Measurements from ENCODE around the gene EVA1C. TPM values are rescaled to one million over a fixed set of nuclear protein-coding genes. Genes with fewer than 3 reads are reported as not detected.

Gene EVA1C
- total and polyA plus RNA-seq, 2 donors from 2014 or later: 13.8 to 63.4 TPM

GRCh38 chr21:32463367-32463766, 50.9 kb downstream of the EVA1C start:
- DNase-seq (peak; percentile 48 to 77 (median 64)), FAIRE-seq (no peak)
- peak overlapping the region in 1 of 2 donors; percentile 8 for H3K27ac ChIP-seq (ENCODE audit: low read depth in 2 of 2, low read length in 2 of 2)
- TF ChIP-seq, protein P1, sequence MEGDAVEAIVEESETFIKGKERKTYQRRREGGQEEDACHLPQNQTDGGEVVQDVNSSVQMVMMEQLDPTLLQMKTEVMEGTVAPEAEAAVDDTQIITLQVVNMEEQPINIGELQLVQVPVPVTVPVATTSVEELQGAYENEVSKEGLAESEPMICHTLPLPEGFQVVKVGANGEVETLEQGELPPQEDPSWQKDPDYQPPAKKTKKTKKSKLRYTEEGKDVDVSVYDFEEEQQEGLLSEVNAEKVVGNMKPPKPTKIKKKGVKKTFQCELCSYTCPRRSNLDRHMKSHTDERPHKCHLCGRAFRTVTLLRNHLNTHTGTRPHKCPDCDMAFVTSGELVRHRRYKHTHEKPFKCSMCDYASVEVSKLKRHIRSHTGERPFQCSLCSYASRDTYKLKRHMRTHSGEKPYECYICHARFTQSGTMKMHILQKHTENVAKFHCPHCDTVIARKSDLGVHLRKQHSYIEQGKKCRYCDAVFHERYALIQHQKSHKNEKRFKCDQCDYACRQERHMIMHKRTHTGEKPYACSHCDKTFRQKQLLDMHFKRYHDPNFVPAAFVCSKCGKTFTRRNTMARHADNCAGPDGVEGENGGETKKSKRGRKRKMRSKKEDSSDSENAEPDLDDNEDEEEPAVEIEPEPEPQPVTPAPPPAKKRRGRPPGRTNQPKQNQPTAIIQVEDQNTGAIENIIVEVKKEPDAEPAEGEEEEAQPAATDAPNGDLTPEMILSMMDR (IDR thresholded peaks at IDR 0.05; ENCODE audit: borderline replicate concordance, extremely low read depth, insufficient read depth): no peak
- intact Hi-C loops (cut with DNase I): no loop called here
- H3K36me3 ChIP-seq (ENCODE audit: control insufficient read depth in 2 of 3, insufficient read depth in 3 of 3, low read length in 3 of 3): peaks cover 0 to 13% (median 0%) of the 10 kb centered on the region in 3 donors
- H3K4me3 ChIP-seq (ENCODE audit: low read length in 3 of 3): no peak overlapping the region
- no peaks in the 10 kb centered on the region for H3K9me3 ChIP-seq (ENCODE audit: control insufficient read depth in 2 of 3, insufficient read depth in 1 of 3, low read length in 3 of 3)
- H3K9ac ChIP-seq (ENCODE audit: low read length in 3 of 3): no peak overlapping the region
- H3K4me1 ChIP-seq (ENCODE audit: control insufficient read depth in 2 of 3, insufficient read depth in 2 of 3, low read depth in 1 of 3, low read length in 3 of 3): peaks cover 0 to 2% (median 0%) of the 10 kb centered on the region in 3 donors
- no peaks in the 10 kb centered on the region for H3K27me3 ChIP-seq (ENCODE audit: control insufficient read depth, insufficient read depth, low read length)

DNA sequence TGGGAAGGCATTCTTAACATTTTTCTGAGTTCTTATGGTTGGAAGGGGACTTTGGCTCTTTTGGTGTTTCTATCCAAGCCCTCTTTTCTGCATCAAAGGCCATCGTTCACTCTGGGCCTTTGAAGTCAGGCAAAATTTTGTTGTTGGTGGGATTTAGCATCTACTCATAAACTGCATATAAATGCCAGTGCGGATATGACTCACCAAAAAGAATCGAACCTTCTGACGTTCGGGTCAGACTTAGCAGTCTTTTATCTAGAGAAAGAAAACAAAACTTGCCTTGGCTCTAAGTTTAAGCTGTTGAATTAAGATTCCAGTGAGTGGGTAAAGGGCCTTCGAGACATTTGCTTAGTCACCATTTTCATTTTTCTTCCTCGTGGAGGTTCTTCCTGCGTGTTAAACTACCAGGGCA, 51.4 kb downstream of the EVA1C start:
- Histone ChIP-seq H3K4me3 (ENCODE audit: low read length in 3 of 3) (no peak overlapping the region), H3K36me3 (ENCODE audit: control insufficient read depth in 2 of 3, insufficient read depth in 3 of 3, low read length in 3 of 3) (peaks cover 0 to 13% (median 0%) of the 10 kb centered on the region in 3 donors), H3K9ac (ENCODE audit: low read length in 3 of 3) (no peak overlapping the region), H3K4me1 (ENCODE audit: control insufficient read depth in 2 of 3, insufficient read depth in 2 of 3, low read depth in 1 of 3, low read length in 3 of 3) (peaks cover 0 to 2% (median 0%) of the 10 kb centered on the region in 3 donors), H3K27ac (ENCODE audit: low read depth in 2 of 2, low read length in 2 of 2) (peak overlapping the region in 1 of 2 donors; percentile 25), H3K27me3 (ENCODE audit: control insufficient read depth, insufficient read depth, low read length) (no peaks in the 10 kb centered on the region), H3K9me3 (ENCODE audit: control insufficient read depth in 2 of 3, insufficient read depth in 1 of 3, low read length in 3 of 3) (no peaks in the 10 kb centered on the region)
- intact Hi-C loops (cut with DNase I): no loop called here
- peak in 1 of 5 donors; percentile 25 for DNase-seq
- TF ChIP-seq, protein P1 (IDR thresholded peaks at IDR 0.05; ENCODE audit: borderline replicate concordance, extremely low read depth, insufficient read depth): no peak
- no peak for FAIRE-seq

- FAIRE-seq (no peak), DNase-seq (no peak)
- H3K9ac ChIP-seq (ENCODE audit: low read length in 3 of 3): no peak overlapping the region
- TF ChIP-seq, protein P1 (IDR thresholded peaks at IDR 0.05; ENCODE audit: borderline replicate concordance, extremely low read depth, insufficient read depth): no peak
- no peaks in the 10 kb centered on the region for H3K27me3 ChIP-seq (ENCODE audit: control insufficient read depth, insufficient read depth, low read length)
- no peak overlapping the region for H3K4me3 ChIP-seq (ENCODE audit: low read length in 3 of 3)
- no peak overlapping the region for H3K27ac ChIP-seq (ENCODE audit: low read depth in 2 of 2, low read length in 2 of 2)
- H3K4me1 ChIP-seq (ENCODE audit: control insufficient read depth in 2 of 3, insufficient read depth in 2 of 3, low read depth in 1 of 3, low read length in 3 of 3): peaks cover 0 to 2% (median 0%) of the 10 kb centered on the region in 3 donors
- no peaks in the 10 kb centered on the region for H3K9me3 ChIP-seq (ENCODE audit: control insufficient read depth in 2 of 3, insufficient read depth in 1 of 3, low read length in 3 of 3)
- intact Hi-C loops (cut with DNase I): no loop called here
- H3K36me3 ChIP-seq (ENCODE audit: control insufficient read depth in 2 of 3, insufficient read depth in 3 of 3, low read length in 3 of 3): no peaks in the 10 kb centered on the region
These were observed 54.8 kb downstream of the EVA1C start for GRCh38 chr21:32467291-32467690.

- no peak for FAIRE-seq
These were observed 56.2 kb downstream of the EVA1C start for GRCh38 chr21:32468681-32469111.

More at GRCh38 chr21:32468681-32469111, 56.2 kb downstream of the EVA1C start:
- DNase-seq: peak in 1 of 5 donors; percentile 18
- TF ChIP-seq, protein P1 (IDR thresholded peaks at IDR 0.05; ENCODE audit: borderline replicate concordance, extremely low read depth, insufficient read depth): no peak
- H3K36me3 ChIP-seq (ENCODE audit: control insufficient read depth in 2 of 3, insufficient read depth in 3 of 3, low read length in 3 of 3): no peaks in the 10 kb centered on the region
- H3K4me1 ChIP-seq (ENCODE audit: control insufficient read depth in 2 of 3, insufficient read depth in 2 of 3, low read depth in 1 of 3, low read length in 3 of 3): no peaks in the 10 kb centered on the region
- no peak overlapping the region for H3K27ac ChIP-seq (ENCODE audit: low read depth in 2 of 2, low read length in 2 of 2)
- H3K4me3 ChIP-seq (ENCODE audit: low read length in 3 of 3): no peak overlapping the region
- no peaks in the 10 kb centered on the region for H3K9me3 ChIP-seq (ENCODE audit: control insufficient read depth in 2 of 3, insufficient read depth in 1 of 3, low read length in 3 of 3)
- no peaks in the 10 kb centered on the region for H3K27me3 ChIP-seq (ENCODE audit: control insufficient read depth, insufficient read depth, low read length)
- intact Hi-C loops (cut with DNase I): no loop called here
- H3K9ac ChIP-seq (ENCODE audit: low read length in 3 of 3): no peak overlapping the region
